ENCODE results near the gene FRS3. TPM values are rescaled to one million over a fixed set of nuclear protein-coding genes. Genes with fewer than 3 reads are reported as not detected.
A peak's percentile ranks its signal among the peaks of the same experiment; 100 is the strongest.

Gene FRS3
- total RNA-seq, 1 experiment from 2014 or later = 5.9 TPM

- H3K9me3 ChIP-seq (ENCODE audit: control insufficient read depth in 1 of 2, insufficient read depth in 1 of 2, low read depth in 1 of 2, low read length in 2 of 2) = no peaks in the 10 kb centered on the region
- RAD21 ChIA-PET (ENCODE audit: low non-redundant PET in 1 of 2, low total read pairs in 2 of 2, uncharacterized antibody in 2 of 2, unreplicated experiment in 2 of 2) = no interaction called here
- CTCF ChIA-PET = no interaction called here
- no TSS peak for BruUV-seq (replicated peaks)
- H3K9ac ChIP-seq (ENCODE audit: low read length) = no peak overlapping the region
- no peak overlapping the region for H3K4me2 ChIP-seq (ENCODE audit: low read length)
- POLR2A ChIA-PET = no interaction called here
- TF ChIP-seq, protein P1, sequence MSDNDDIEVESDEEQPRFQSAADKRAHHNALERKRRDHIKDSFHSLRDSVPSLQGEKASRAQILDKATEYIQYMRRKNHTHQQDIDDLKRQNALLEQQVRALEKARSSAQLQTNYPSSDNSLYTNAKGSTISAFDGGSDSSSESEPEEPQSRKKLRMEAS (IDR thresholded peaks at IDR 0.05) = no peak
- TF ChIP-seq EZH2 (IDR thresholded peaks at IDR 0.05) = no peak
- no peak for TF ChIP-seq ZBTB33 (IDR thresholded peaks at IDR 0.05; ENCODE audit: extremely low read depth, insufficient replicate concordance, low read length)
- TF ChIP-seq, protein P2, sequence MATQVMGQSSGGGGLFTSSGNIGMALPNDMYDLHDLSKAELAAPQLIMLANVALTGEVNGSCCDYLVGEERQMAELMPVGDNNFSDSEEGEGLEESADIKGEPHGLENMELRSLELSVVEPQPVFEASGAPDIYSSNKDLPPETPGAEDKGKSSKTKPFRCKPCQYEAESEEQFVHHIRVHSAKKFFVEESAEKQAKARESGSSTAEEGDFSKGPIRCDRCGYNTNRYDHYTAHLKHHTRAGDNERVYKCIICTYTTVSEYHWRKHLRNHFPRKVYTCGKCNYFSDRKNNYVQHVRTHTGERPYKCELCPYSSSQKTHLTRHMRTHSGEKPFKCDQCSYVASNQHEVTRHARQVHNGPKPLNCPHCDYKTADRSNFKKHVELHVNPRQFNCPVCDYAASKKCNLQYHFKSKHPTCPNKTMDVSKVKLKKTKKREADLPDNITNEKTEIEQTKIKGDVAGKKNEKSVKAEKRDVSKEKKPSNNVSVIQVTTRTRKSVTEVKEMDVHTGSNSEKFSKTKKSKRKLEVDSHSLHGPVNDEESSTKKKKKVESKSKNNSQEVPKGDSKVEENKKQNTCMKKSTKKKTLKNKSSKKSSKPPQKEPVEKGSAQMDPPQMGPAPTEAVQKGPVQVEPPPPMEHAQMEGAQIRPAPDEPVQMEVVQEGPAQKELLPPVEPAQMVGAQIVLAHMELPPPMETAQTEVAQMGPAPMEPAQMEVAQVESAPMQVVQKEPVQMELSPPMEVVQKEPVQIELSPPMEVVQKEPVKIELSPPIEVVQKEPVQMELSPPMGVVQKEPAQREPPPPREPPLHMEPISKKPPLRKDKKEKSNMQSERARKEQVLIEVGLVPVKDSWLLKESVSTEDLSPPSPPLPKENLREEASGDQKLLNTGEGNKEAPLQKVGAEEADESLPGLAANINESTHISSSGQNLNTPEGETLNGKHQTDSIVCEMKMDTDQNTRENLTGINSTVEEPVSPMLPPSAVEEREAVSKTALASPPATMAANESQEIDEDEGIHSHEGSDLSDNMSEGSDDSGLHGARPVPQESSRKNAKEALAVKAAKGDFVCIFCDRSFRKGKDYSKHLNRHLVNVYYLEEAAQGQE (IDR thresholded peaks at IDR 0.05; ENCODE audit: low read depth) = no peak
- no peak for TF ChIP-seq SIN3A (IDR thresholded peaks at IDR 0.05; ENCODE audit: low read depth)
- TF ChIP-seq SRF (IDR thresholded peaks at IDR 0.05; ENCODE audit: low read depth) = no peak
- no peak for TF ChIP-seq SP1 (IDR thresholded peaks at IDR 0.05; ENCODE audit: low read depth)
- no peak for TF ChIP-seq RAD21 (IDR thresholded peaks at IDR 0.05; ENCODE audit: low read depth)
- TF ChIP-seq ELF1 (IDR thresholded peaks at IDR 0.05; ENCODE audit: borderline replicate concordance, low read depth) = no peak
- TF ChIP-seq, protein P3, sequence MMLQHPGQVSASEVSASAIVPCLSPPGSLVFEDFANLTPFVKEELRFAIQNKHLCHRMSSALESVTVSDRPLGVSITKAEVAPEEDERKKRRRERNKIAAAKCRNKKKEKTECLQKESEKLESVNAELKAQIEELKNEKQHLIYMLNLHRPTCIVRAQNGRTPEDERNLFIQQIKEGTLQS (IDR thresholded peaks at IDR 0.05) = no peak
- no peak for TF ChIP-seq JUND (IDR thresholded peaks at IDR 0.05)
- TF ChIP-seq EZH2phosphoT487 (IDR thresholded peaks at IDR 0.05; ENCODE audit: borderline replicate concordance) = no peak
- TF ChIP-seq ZNF274 (IDR thresholded peaks at IDR 0.05; ENCODE audit: low read depth, low read length) = no peak
- TF ChIP-seq, protein P4, sequence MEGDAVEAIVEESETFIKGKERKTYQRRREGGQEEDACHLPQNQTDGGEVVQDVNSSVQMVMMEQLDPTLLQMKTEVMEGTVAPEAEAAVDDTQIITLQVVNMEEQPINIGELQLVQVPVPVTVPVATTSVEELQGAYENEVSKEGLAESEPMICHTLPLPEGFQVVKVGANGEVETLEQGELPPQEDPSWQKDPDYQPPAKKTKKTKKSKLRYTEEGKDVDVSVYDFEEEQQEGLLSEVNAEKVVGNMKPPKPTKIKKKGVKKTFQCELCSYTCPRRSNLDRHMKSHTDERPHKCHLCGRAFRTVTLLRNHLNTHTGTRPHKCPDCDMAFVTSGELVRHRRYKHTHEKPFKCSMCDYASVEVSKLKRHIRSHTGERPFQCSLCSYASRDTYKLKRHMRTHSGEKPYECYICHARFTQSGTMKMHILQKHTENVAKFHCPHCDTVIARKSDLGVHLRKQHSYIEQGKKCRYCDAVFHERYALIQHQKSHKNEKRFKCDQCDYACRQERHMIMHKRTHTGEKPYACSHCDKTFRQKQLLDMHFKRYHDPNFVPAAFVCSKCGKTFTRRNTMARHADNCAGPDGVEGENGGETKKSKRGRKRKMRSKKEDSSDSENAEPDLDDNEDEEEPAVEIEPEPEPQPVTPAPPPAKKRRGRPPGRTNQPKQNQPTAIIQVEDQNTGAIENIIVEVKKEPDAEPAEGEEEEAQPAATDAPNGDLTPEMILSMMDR (IDR thresholded peaks at IDR 0.05 in 2 of 3, conservative IDR thresholded peaks at IDR 0.05 in 1 of 3; ENCODE audit: borderline replicate concordance in 1 of 3, insufficient read depth in 1 of 3, low read depth in 2 of 3, low read length in 2 of 3) = no peak
- TF ChIP-seq ZFX (IDR thresholded peaks at IDR 0.05) = no peak
- TF ChIP-seq FOSL1 (IDR thresholded peaks at IDR 0.05; ENCODE audit: low read depth) = no peak
- no peak for TF ChIP-seq YY1 (IDR thresholded peaks at IDR 0.05; ENCODE audit: extremely low read depth, insufficient replicate concordance, low read depth, low read length)
- no peak overlapping the region for H3K27ac ChIP-seq (ENCODE audit: low read depth, low read length)
- no peaks in the 10 kb centered on the region for H3K36me3 ChIP-seq (ENCODE audit: control insufficient read depth in 1 of 2, insufficient read depth in 2 of 2, low read length in 2 of 2)
- intact Hi-C loops (cut with micrococcal nuclease) = no loop called here
- H3K4me3 ChIP-seq (replicated peaks in 1 of 2; ENCODE audit: low read depth in 1 of 2, low read length in 2 of 2) = no peak overlapping the region
- DNase-seq (ENCODE audit: low read depth, low spot score) = no peak
- 0 out of 2 replicates have a peak, but pooled peaks have one; percentile 11 for ATAC-seq
- no peaks in the 10 kb centered on the region for H3K79me2 ChIP-seq (ENCODE audit: insufficient read depth, low read length)
- H3K4me1 ChIP-seq (ENCODE audit: control insufficient read depth in 1 of 2, insufficient read depth in 2 of 2, low read length in 2 of 2) = peaks cover 0 to 3% of the 10 kb centered on the region in 2 experiments; a peak in 1 of 4 replicates
- no peak overlapping the region for H2AFZ ChIP-seq (ENCODE audit: low read depth, low read length, poor library complexity, severe bottlenecking)
- no peaks in the 10 kb centered on the region for H3K9me2 ChIP-seq (ENCODE audit: insufficient read depth)
- no peaks in the 10 kb centered on the region for H4K20me1 ChIP-seq (ENCODE audit: insufficient read depth)
- no peaks in the 10 kb centered on the region for H3K27me3 ChIP-seq (ENCODE audit: insufficient read depth, low read length)
Measured at GRCh38 chr6:41759106-41759904, 20.4 kb downstream of the FRS3 start.
